Skin of body (tissue), 2 donors: ENCODE data around the gene FILIP1L. TPM values are rescaled to one million over a fixed set of nuclear protein-coding genes. Genes with fewer than 3 reads are reported as not detected.

Experiments
- DNase-seq: peaks from one replicate; lab custom pipeline; 2025; lab: John Stamatoyannopoulos, UW
- total RNA-seq: library from RNA; depleted of rRNA; stranded (reverse); fragments of >200 nt; gene quantifications from one replicate; pipeline ENCODE4 v1.2.3, GENCODE V29; 2014

FILIP1L gene
- total RNA-seq, 1 donor from 2014 or later, result 40.1 TPM

DNA sequence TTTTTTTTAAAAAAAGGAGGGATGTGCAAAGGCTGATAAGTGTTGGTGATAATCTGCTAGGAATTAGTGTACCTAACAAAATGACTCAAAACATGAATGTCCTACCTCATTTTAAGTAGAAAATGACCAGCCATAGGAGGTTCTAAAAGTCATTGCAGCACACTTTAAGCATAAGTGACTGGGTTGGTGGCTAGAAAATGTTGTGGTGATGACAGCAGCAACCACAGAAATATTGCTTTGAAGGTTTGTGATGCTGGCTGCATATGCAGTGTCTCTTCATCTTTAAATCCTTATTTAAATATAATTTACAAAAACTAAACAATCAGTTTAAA is 241.4 kb downstream of the FILIP1L start:
- DNase-seq, result no peak

DNA sequence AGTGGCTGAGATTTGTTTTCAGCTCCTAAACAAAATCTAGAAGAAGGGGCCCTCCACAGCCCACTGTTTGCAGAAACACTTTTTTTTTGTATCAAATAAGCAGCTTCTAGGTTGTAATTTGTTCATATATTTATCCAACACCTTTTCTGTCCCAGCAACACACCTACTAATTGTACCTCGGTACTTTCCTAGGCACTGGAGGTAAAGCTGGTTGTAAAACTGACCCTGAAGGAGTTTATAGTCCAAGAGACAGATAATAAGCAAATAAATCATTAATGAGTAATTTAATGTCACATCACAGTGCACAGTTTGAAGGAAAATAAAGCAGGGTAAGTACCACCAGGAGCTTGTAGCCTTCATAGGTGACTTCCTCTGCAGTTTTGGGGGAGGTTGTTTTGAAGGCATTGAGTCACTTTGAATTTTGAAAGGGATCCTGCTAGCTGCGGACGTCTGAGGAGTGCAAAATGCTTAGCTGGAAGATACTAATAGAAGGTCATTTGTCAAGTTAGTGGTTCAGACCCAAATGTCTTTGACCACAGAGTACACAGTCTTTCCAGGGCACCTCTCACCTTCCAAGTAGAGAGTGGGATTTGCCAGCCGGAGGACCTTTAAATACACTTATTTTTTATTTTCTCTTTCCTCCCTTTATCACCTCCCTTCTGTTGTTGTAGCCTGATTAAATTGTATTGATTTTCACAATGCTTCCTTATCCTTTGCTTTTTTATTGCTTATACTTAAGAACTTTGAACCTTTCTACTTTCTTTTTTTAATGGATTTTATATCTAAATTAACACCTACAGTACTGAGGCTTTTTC is 242.9 kb downstream of the FILIP1L start:
- no peak for DNase-seq

DNA sequence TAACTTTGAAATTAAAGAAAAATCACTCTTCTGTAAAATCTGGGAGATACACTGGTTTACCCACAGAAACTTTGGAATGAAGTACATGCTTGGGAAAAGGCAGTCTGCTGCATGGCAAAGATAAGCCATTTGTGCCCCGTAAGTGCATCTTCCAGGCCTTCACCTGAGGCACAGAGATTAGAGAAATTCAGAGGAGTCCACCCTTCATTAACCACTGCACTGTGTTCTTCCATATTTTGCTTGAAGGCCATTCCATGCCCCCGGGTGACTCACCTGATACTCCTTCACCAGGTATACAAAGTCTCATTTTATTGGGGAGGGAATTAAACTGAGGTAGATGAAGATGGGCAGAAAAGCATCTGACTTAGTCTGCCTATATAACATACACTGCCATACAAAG is 243.6 kb downstream of the FILIP1L start:
- DNase-seq, result no peak

DNA sequence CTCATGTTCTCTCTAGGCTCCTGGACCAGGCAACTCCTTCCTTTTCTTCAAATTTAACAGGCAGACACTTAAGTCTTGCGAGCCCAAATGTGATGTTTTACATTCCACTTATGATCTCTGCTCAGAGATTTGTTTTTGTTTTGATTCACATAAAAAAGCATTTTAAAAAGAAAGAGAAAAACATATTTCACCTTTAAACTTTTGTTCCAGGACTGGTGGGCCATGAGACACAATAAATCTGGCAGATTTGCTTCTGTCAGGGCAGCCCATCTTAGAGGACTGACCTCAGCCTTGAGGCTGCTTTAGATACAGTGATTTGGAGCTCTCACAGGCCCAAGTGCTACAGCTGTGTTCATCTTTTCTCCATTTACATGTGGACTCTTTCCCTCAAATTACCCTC is 244.7 kb downstream of the FILIP1L start:
- DNase-seq, result no peak

DNA sequence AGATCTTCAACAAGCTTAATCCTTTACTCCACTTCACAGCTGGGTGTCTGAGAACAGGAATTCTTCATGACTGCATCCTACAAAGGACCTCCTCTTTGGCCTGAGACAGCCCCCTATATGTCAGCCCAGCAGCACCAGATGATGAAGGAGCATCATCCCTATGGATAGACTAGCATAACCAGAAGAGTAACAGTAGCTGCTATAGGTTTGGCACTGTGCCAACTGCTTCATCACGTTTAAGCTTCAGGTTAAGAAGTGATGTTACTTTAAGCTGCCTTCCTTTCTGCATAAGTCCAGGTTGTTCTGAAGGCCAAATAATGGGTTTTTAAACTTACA is 246.0 kb downstream of the FILIP1L start:
- DNase-seq, result peak; percentile 42

DNA sequence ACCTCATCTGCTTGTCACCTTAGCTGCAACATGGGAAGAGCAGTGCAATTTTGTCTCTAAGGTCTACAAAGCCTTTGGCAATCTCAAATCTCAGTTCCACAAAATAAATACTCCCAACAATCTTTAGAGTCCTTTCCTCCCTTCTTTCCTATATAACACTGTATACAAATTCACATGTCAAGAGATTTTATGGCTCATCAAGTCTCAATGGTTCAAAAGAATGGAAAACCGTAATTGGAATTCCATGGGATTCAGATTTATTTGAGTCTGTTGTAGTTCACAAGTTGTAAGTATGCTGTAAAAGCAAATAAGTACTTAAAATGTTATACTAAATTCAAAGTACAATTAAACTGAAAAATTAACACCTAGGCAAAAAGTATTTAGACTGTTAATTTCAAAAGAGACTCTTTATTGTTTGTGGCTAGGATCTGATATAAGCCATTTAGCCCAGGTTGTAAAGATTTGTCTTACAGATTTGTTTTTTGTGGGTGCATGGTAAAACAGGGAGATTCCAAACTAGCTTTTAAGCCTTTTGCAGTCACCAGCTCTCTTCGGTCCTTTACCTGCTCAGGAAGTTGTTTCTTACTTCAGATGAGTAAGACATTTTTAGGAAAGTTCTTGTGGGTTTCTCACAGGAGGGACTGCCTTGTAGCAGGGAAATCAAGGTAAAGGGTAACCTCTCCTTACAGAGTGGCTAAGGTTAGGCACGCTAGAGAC is 246.5 kb downstream of the FILIP1L start:
- DNase-seq, result no peak

DNA sequence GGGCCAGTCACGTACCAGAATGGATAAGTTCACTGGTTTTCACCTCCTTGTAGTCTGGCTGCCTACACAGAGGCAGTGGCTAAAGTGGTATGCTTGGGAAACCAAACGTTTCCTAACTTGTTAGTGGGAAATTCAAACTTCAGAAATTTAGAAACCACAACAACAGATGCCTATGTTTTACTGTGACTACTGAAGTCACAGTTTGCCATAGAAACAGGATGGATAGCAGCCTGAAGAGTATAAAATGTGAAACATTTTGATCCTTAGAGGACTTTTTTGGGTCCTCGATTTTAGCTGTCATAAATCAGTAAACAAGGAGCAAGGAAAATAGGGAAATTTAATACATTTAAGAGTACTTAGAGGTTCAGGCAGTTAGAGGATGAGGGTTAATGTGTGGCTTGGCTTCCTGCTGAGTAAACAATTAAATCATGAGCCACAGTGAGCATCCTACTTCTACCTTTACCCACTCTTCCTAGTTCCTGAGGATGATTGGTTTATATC is 248.0 kb downstream of the FILIP1L start:
- no peak for DNase-seq

DNA sequence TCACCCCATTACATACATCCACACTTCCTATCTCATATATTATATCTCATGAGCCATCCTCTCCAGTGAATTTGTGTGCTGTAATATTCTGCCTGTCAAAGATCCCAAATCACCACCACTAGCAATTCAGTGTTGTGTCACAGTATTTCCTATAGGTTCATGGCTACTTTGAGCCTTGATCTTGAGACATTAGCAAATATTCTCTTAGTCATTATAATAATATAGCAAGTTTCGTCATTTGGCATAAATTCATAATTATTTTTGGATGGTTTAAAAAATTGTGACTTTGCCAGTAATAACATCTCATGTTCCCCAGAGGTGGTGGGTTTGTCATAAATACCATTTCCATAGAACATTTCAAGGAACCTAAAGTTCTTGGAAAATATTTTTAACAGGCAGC is 249.0 kb downstream of the FILIP1L start:
- DNase-seq, result no peak

DNA sequence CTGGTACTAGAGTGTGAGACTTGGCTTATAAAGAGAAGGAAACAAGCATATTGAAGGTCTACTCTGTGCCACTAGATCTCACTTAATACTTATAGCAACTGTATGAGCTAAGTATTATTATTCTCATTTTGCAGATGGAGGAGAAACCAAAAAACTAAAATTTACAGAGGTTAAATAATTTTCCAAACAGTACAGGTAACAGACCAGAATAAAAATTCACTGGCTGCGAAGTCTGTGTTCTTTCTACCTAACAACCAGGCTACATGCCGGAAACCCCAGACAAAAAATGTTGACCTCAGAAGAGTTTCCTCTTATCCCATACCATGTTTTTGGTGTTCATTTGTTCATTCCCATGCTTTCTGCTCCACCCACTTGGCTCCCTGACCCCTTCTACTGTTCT is 250.0 kb downstream of the FILIP1L start:
- DNase-seq, result no peak

DNA sequence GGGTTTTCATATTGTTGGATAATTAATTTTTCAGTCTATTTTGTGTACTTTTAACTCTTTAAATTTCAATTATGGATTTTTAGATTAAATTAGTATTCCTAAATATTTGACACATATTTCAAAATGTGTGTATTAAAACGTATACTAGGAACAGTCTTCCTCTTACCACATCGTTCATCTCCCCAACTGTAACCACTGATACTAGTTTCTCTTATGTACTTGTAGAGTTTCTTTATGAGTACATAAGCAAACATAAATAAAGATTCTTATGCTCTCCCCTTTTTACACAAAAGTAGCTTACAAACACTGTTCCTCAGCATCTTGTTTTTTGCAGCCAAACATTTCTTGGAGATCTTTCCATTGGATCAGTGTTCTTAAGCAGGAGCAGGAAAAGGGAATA is 250.7 kb downstream of the FILIP1L start:
- DNase-seq, result no peak

DNA sequence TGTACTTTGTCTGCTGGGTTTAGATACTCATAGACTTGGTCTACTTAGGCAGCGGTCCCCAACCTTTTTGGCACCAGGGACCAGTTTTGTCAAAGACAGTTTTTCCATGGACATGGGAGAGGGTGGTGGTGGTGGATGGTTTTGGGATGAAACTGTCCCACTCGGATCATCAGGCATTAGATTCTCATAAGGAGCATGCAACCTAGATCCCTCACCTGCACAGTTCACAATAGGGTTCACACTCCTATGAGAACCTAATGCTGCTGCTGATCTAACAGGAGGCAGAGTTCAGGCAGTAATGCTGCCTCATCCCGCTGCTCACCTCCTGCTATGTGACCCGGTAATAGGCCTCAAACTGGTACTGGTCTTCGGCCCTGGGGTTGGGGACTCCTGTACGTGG is 251.3 kb downstream of the FILIP1L start:
- no peak for DNase-seq

DNA sequence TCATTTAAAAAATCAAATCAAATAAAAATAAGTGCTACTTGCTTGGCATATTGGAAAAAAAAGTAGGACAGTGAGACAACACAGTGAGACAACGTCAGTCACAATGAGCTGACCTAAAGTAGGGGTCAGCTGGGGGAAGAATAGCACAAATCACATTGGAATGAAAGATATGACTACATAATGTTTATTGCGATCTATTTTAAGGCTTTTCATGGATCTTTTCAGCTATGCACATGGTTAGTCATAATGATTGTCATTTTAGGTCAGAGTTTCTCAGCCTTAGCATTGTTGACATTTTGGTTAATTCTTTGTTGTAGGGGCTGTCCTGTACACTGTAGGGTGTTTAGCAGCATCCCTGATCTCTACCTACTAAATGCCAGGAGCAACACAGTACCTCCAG is 252.1 kb downstream of the FILIP1L start:
- DNase-seq, result no peak

DNA sequence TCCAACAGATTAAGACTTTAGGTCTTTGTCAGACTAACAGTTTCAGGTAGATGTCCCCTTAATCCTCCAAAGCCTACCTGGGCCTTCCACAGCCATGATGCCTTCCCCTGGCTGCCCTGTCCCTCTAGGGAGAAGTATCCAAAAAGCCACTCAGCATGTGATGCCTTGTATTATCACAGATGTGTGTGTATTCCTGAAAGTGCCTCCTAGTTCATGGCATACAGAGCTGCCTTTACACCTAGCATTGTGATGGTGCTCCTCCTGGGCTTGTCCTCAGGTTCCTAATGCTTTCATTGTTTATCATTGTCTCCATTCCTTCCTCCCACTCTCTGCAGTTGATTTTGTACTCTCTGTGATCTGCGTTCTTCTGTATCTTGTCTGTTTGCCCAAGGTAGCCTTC is 253.1 kb downstream of the FILIP1L start:
- no peak for DNase-seq

DNA sequence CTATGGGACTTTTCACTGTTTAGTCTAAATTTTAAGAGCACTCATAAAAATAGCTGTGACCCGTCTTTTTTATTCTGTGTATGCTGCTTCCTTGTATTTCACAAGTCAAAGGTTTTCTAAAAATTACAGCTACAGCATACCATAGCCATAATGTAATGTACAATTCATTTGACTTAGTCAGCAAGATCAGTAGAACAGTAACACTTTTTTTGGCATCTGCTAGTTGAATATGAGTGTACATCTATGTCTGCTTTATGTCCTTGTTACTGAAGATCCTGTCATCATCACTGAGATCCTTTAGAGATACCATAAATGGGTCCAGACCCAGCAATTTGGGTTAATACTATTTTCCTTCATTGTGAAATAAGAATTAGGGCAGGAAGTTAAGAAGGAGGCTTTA is 254.5 kb downstream of the FILIP1L start:
- peak; percentile 85 for DNase-seq

DNA sequence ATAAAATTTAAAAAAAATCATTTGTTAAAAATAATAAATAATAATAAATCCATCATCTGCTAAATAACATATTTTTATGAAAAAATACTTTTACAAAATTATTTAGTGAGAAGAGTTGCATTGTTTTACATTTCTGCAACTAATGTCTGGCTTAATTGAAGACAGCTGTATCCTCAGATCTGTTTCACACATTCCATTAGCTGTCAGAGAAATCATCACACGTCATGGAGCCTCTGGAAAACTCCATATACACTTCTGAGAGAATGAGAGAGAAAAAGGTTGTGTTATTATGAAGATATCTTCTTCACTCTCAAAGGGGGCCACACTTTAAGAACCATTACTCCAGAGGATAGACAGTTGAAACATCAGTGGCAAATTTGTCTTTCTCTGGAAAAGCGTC is 255.8 kb downstream of the FILIP1L start:
- peak; percentile 78 for DNase-seq

DNA sequence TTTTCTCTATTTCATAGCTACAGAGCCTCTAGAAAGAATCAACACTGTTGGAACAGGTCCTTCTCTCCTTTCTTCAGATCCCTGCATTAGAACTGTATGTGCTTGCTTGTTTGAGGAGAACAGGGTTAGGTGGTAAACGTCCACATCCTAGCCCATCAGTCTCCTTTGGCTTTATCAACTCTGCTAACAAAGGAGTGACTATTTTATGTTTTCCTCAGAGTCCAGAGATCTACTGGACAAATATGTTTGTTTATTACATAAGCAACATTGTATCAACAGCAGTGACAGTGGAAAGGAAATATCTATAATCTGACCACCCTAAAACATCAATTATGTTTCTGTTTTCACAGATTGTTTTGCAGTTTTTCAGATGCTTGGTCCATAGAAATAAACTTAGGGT is 257.0 kb downstream of the FILIP1L start:
- DNase-seq, result no peak

DNA sequence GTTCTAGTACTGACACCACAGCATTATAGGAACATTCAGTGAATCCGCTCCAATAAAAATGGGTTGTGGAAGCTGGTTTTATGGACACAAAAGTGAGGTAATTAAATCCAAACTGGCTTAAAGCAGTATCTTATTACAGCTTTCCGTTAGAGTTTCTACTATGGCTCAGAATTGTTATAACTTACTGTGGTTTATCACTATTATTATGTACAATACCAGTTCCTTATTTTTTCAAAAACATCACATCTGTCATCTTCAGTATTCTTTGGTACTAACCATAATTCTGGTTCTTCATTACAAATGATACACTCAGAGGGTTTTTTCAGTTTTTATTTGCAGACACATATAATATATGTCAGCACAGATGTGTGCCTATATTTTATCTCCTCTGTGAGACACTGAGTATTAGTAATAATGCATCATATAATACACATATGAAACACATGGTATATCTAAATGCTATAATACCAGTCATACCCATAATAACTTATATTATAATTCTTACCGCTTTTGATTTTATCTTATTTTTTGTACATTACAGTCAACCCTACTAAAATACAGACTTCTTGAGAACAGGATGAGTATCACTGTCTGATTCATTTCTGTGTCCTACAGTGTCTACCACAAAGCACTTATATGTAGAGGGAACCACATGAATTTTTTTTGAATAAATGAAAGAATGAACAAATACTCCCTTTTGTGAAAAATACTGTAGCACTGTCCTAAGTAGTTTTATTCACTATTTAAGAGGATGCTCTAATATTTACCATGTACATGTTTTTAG is 257.7 kb downstream of the FILIP1L start:
- no peak for DNase-seq

DNA sequence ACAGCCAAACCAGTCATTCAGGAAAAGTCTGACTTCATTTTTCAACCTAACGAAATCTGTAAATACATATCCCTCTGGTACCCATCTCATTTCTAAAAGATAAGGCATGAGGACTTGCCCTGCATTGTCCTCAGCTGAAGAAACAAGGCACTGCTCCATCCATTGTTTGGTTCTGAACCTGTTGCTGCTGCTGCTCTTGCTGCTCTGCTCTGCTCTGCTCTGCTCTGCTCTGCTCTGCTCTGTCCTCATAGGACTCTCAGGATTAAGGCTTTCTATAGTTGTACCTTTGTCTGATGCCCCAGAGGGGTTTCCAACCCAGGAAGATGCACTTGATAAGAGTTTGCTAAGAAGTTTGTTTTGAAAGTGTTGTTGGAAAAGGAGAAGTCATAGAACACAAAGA is 258.4 kb downstream of the FILIP1L start:
- DNase-seq, result no peak

DNA sequence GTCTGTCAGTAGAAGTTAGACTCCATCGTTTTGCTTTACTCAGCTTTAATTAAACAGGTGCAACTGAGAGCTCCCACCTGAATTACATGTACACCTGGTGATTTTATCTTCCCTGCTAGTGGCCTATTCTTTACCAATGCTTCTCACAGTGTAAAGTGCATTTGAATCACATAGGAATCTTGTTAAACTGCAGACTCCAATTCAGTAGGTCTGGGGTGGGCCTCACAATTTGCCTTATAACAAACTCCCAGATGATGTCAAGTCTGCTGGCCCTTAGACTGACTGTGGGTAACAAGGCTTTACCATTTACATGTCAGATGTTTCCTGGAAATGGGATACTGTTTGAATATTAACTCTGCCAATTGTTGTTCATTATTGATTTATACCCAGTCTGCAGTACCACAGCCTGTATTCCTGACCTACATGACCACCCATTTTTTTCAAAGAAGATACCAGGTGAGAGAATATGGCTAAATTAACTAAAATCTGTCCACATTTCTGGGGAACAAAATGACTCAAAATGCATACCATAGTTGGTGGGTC is 259.5 kb downstream of the FILIP1L start:
- DNase-seq, result no peak

DNA sequence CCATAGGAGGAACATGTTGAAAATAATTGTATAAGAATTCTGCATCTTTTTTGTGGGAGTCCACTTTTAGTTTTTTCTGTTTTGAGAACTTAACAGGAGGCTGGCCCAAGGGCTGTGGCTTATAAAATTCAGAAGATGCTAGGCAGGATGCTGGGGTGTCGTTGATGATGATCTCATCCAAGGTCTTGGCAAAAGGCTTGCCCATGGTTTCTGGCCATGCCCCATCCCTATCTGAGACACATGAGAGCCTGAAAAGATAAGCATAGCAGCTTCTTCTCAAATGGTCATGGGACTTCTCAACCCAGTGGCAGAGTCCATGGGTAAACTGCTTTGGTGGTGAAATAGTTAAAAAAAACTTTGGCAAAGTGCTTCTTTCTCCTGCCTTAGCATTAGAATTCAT is 261.4 kb downstream of the FILIP1L start:
- no peak for DNase-seq

DNA sequence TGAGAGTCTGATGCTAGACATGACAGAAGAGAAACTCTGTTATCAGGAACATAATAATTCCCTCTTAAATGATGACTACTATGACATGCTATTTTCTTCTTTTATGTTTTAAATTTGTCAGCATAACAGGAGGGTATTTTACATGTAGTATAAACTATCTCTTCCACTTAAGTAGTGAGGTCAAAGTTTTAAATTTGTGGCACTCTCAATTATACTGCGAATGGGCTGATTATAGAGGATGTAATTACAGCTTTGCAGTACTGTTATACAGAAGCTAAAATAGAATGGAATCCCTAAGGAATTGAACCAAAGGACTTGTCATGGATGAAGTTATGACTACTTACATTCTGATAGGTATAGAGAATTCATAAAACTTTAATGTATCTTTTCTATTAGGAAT is 262.3 kb downstream of the FILIP1L start:
- DNase-seq, result no peak

DNA sequence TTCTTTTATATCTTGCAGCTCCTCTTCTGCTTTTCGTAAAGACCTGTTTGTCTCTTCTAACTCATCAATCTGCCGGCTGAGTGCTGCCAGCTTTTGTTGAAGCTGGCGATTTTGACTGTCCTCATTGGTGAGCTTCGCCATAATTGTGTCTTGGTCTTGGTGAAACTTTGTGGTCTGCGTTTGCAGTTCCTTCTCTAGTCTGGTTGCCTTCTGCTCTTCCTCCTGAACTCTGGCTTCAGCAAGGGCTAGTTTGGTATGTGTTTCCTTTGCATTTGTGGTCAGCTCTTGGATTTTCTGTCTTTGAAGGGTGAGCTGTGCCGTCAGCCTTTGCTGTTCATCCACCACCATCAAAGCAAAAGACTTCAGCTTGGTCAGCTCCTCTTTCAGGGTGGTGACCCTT is 263.7 kb downstream of the FILIP1L start:
- DNase-seq, result no peak
